SK-N-SH treated with all-trans-retinoic acid at 6 μM for 48 hours (cell line): Measurements from ENCODE around the gene RGS10.

Experiments
- PATZ1 ChIP-seq: fragments of 250-450 bp; sonication (Bioruptor Pico); IDR thresholded peaks from 2 replicates; pipeline ENCODE4 v1.8.0; 2020; ENCODE audit warnings: mild to moderate bottlenecking, moderate library complexity, borderline replicate concordance
- ZNF8 ChIP-seq: fragments of 450-650 bp; formaldehyde crosslinking; IDR thresholded peaks from 2 replicates; pipeline ENCODE4 v1.5.0; 2020; ENCODE audit warnings: mild to moderate bottlenecking, moderate library complexity

DNA sequence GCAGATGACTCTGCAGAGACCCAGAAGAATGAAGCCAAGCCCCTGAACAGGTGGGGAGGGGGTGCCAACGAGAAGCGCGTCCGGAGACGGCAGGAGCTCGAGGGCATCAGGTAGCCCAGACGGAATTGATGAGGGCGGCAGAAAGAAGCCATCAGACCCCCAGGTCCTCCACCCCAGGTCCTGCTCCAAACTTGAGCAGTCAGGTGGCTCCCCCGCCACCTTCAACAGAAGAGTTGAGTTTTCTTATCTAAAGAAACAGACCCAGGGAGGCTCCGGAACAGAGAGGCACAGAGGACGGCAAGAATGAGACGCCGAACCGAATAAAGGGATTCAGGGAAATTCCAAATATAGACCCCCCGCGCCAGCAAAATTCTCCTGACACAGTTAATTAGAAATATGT, 22.2 kb downstream of the RGS10 start:
- no peak for TF ChIP-seq ZNF8 (CRISPR knock-in tag)
- no peak for TF ChIP-seq PATZ1
